Measurements from ENCODE around the gene HOXD3.

Gene HOXD3

DNA sequence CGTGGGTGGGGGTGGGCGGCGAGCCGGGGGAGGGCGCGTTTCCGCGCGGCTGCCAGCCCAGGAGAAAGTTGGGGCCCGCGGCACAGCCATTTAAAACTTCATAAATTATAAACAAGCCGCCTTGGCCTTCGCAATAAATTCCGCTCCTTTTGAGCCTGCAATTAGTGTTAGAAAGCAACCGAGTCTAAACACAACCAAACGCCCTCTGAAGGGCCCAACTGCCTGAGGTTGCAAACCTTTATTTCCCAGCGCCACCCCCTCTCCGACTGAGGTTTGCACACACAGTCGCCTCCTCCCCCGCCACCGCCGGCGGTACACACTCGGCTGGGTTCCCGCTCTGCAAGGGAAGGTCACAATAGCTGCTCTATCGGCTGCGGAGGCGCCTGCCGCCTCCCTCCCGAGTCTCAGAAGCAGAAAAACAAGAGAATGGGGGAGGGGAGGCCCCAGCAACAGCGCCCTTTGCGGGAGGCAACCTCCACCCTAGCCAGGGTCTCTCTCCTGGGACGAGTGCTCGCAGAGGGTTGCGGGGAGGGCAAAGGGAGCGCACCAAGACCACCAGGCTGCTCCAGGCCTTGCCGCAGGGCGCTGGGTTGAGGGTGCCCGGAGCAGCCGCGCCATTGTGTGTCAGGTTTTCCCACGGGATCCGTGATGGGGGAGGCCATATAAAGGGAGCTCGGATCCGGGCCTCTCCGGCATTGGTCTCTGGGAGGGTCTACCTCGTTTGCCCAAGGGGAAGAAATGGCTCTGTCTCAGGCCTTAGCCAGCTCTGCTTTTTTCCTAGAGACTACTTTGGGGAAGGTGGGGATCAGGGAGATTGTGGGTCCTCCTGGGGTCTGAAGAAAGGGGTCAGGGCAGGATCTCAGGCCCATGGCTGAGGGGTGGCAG lies 18.0 kb downstream of the HOXD3 start:
- intact Hi-C loops (cut with DNase I; ENCODE audit: low total_unique reads), result no loop called here
- Histone ChIP-seq H3K27me3 (peaks cover 0 to 84% of the 10 kb centered on the region in 2 donors), H3K4me1 (peaks cover 0 to 19% (median 13%) of the 10 kb centered on the region in 4 donors), H3K27ac (no peak overlapping the region), H3K36me3 (no peaks in the 10 kb centered on the region), H3K9me3 (no peaks in the 10 kb centered on the region), H3K4me3 (no peak overlapping the region)
- TF ChIP-seq, protein P1, sequence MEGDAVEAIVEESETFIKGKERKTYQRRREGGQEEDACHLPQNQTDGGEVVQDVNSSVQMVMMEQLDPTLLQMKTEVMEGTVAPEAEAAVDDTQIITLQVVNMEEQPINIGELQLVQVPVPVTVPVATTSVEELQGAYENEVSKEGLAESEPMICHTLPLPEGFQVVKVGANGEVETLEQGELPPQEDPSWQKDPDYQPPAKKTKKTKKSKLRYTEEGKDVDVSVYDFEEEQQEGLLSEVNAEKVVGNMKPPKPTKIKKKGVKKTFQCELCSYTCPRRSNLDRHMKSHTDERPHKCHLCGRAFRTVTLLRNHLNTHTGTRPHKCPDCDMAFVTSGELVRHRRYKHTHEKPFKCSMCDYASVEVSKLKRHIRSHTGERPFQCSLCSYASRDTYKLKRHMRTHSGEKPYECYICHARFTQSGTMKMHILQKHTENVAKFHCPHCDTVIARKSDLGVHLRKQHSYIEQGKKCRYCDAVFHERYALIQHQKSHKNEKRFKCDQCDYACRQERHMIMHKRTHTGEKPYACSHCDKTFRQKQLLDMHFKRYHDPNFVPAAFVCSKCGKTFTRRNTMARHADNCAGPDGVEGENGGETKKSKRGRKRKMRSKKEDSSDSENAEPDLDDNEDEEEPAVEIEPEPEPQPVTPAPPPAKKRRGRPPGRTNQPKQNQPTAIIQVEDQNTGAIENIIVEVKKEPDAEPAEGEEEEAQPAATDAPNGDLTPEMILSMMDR (IDR thresholded peaks at IDR 0.05), result no peak
- no peak for DNase-seq

DNA sequence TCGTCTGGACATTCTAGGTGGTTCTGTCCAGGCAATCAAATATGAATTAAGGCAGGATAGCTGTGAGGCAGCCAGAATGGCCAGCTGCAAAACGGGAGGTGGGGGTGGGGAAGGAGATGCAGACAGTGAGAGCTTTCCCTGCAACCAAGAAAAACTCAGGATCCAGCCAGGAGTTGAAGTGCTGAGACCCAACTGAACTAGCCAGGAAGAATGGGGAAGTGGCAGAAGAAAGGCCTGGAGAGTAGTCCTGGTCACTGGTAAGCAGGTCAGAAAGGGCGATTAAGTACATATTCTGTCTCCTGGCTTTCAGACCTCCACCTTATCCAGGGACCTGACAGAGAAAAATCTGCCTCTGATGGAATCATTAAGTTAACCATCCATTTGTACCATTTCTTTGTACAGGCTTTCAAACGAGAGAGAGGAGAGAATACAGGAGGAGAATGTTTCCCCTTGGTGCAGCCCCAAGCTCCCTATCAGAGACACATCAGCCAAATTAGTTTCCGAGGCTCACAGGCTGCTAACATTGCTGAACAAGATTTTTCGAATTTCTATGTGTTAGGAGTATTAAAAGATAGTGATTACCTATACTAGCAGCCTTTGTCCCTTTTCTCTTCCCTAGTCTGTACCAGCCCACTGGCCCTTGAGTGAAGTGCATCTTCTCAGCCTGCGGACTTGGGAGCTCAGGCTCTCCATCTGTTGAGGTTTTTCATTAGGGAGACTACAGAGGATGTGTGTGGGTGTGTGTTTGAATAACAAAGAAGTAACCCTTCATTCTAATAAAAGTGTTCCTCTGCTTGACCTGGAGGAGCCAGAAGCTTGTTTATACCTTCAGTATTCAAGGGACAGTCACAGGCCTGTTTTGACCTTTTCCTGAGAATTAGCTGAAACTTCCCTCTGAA lies 18.9 kb downstream of the HOXD3 start:
- H3K27me3 ChIP-seq, result peaks cover 0 to 85% of the 10 kb centered on the region in 2 donors
- no peaks in the 10 kb centered on the region for H3K36me3 ChIP-seq

DNA sequence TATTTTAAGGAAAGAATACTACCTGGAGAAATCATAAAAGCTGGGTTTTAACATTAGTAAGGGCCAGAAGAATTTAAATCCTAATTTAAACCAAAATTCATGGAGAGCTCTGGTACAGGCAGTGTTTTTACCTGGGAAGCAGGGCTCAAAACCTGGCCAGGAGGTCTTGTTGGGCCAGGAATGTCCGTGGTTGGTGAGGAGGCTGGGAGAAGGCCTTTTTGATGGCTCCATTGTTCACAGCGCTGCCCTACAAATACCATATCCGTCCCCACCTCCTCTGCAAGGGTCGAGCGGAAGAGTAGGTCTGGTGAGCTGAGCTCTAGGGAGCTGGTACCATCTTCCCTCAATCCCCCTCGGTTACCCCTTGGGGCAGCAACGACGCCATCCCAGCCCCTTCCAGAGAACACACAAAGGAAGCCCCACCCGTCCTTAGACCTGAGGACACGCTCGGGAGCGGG lies 20.5 kb downstream of the HOXD3 start:
- H3K27me3 ChIP-seq, result peaks cover 0 to 69% of the 10 kb centered on the region in 2 donors
- no peak for DNase-seq
- no peaks in the 10 kb centered on the region for H3K36me3 ChIP-seq
- TF ChIP-seq, protein P1 (IDR thresholded peaks at IDR 0.05), result no peak
- peaks cover 0 to 13% (median 8%) of the 10 kb centered on the region in 4 donors for H3K4me1 ChIP-seq
- intact Hi-C loops (cut with DNase I; ENCODE audit: low total_unique reads), result no loop called here
- H3K27ac ChIP-seq, result no peak overlapping the region
- H3K4me3 ChIP-seq, result peak overlapping the region; percentile 20 to 39
- no peaks in the 10 kb centered on the region for H3K9me3 ChIP-seq

More for the DNA sequence above, 18.9 kb downstream of the HOXD3 start:
- Histone ChIP-seq H3K4me3 (no peak overlapping the region), H3K4me1 (peaks cover 0 to 19% (median 13%) of the 10 kb centered on the region in 4 donors), H3K9me3 (no peaks in the 10 kb centered on the region), H3K27ac (no peak overlapping the region)
- TF ChIP-seq, protein P1 (IDR thresholded peaks at IDR 0.05), result no peak
- DNase-seq, result no peak
- intact Hi-C loops (cut with DNase I; ENCODE audit: low total_unique reads), result no loop called here

DNA sequence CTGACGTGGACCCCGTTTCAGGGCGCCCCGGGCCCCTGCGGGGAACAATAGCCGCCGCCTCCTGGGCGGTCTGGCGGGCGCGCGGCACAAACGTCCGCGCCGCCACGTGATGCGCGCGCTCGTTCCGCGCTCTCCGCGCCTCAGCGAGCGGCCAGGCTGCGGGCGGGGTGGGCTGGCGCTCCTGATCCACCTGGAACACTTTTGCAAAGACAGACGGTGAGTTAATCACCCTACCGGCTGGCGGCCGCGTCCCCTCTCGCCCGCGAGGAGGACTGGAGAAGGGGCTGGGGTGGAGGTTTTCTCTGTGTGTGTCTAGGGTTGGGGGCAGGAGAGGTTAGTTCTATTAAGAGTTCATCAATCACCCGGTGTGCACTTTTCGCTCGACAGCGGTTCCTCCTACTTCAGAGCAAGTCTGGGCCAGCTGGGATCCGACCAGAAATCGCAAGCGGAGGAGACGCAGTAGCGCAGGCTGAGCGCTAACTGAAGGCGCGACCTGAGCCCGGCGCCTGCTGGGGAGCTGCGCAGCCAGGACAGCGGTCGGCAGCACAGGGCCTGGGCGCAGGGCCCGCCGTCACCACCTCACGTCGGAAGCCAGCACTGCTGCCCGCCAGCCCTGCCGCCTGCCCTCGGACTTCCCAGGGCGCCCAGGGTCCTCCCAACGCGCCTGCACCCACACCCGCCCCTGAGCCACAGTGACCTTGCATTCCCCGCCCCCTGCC lies 21.1 kb downstream of the HOXD3 start:
- H3K4me3 ChIP-seq, result peak overlapping the region; percentile 20 to 39
- H3K4me1 ChIP-seq, result peaks cover 0 to 13% (median 8%) of the 10 kb centered on the region in 4 donors
- TF ChIP-seq, protein P1 (IDR thresholded peaks at IDR 0.05), result no peak
- H3K9me3 ChIP-seq, result no peaks in the 10 kb centered on the region
- no peak overlapping the region for H3K27ac ChIP-seq
- no peaks in the 10 kb centered on the region for H3K36me3 ChIP-seq
- intact Hi-C loops (cut with DNase I; ENCODE audit: low total_unique reads), result no loop called here
- H3K27me3 ChIP-seq, result peaks cover 0 to 64% of the 10 kb centered on the region in 2 donors
- DNase-seq, result no peak

DNA sequence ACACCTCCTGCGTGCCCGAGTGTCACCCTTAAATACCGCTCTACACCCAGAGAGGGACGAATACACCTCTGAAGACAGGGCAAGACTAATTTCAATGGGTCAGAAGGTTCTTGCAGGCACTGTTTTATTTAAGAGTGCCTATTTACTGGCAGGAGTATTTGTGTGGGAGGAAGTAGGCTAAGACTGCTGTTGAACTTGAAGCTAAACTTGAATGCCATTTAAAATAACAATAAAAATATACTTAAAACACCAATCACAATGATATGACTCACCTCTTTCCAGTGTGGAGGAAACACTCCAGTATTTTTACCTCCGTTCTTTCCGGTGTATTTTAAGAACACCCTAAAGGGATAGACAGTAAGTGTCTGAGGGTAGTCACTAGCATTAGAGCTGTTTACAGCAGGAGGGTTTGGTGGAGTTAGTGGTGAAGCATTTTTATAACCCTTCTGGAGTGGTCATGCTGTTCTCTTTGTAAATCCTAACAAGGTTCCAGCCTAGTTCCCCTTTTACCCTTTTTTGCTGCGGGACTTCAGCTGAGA lies 21.7 kb downstream of the HOXD3 start:
- Histone ChIP-seq H3K27ac (no peak overlapping the region), H3K36me3 (no peaks in the 10 kb centered on the region), H3K9me3 (no peaks in the 10 kb centered on the region), H3K4me1 (peaks cover 0 to 13% (median 8%) of the 10 kb centered on the region in 4 donors), H3K27me3 (peaks cover 0 to 62% of the 10 kb centered on the region in 2 donors), H3K4me3 (peak overlapping the region in 1 of 2 donors; percentile 39)
- intact Hi-C loops (cut with DNase I; ENCODE audit: low total_unique reads), result no loop called here
- DNase-seq, result no peak
- TF ChIP-seq, protein P1 (IDR thresholded peaks at IDR 0.05), result no peak
